HepG2 (cell line): Measurements from ENCODE around the gene MED12L. TPM values are rescaled to one million over a fixed set of nuclear protein-coding genes. Genes with fewer than 3 reads are reported as not detected.

Experiments
- FOXA3 ChIP-seq: IDR thresholded peaks from 2 replicates; pipeline ENCODE4 v1.6.1; 2016; ENCODE audit warnings: missing genetic modification reagents, missing compliant biosample characterization
- FOXK2 ChIP-seq: fragments of 450-650 bp; IDR thresholded peaks from 2 replicates; pipeline ENCODE4 v1.6.1; 2016
- HES4 ChIP-seq: sonication (generic); formaldehyde crosslinking; IDR thresholded peaks from 2 replicates; pipeline ENCODE4 v1.9.0; 2021; ENCODE audit warnings: mild to moderate bottlenecking, missing genetic modification reagents, borderline replicate concordance
- KAT7 ChIP-seq: IDR thresholded peaks from 2 replicates; pipeline ENCODE4 v1.6.1; 2018; ENCODE audit warnings: borderline replicate concordance, missing compliant biosample characterization
- MED8 ChIP-seq: sonication (generic); formaldehyde crosslinking; IDR thresholded peaks from 2 replicates; pipeline ENCODE4 v1.8.1; 2023; ENCODE audit warnings: mild to moderate bottlenecking, missing genetic modification reagents; ENCODE audit not compliant: insufficient replicate concordance
- POGZ ChIP-seq: sonication (generic); formaldehyde crosslinking; IDR thresholded peaks from 2 replicates; pipeline ENCODE4 v1.4.0; 2020; ENCODE audit warnings: mild to moderate bottlenecking, missing genetic modification reagents
- POLR2A ChIP-seq, 2 experiments: IDR thresholded peaks; 2 replicates each; pipeline ENCODE4 v1.6.1; 2011; ENCODE audit warnings: low read depth in 2 of 2, low read length in 2 of 2, mild to moderate bottlenecking in 1 of 2, moderate library complexity in 1 of 2; ENCODE audit not compliant: insufficient read depth in 1 of 2
- RAD51 ChIP-seq: fragments of 450-650 bp; IDR thresholded peaks from 2 replicates; pipeline ENCODE4 v1.6.1; 2016; ENCODE audit warnings: borderline replicate concordance
- RCOR2 ChIP-seq: IDR thresholded peaks from 2 replicates; pipeline ENCODE4 v1.6.1; 2016; ENCODE audit warnings: missing biosample characterization, missing genetic modification reagents
- RORA ChIP-seq: sonication (generic); formaldehyde crosslinking; IDR thresholded peaks from 2 replicates; pipeline ENCODE4 v1.5.0; 2020; ENCODE audit warnings: mild to moderate bottlenecking, missing genetic modification reagents, moderate library complexity
- RXRB ChIP-seq: IDR thresholded peaks from 2 replicates; pipeline ENCODE4 v1.6.1; 2016; ENCODE audit warnings: borderline replicate concordance, missing genetic modification reagents, missing compliant biosample characterization
- SP1 ChIP-seq, 2 experiments: fragments of 450-650 bp in 1 of 2; sonication (generic) in 1 of 2; formaldehyde crosslinking in 1 of 2; IDR thresholded peaks; 2 replicates each; pipeline versions ENCODE4 v1.4.0 to v1.6.1; 2016 to 2020; ENCODE audit warnings: missing genetic modification reagents in 1 of 2
- SRY ChIP-seq: sonication (generic); formaldehyde crosslinking; IDR thresholded peaks from 2 replicates; pipeline ENCODE4 v1.8.0; 2022; ENCODE audit warnings: mild to moderate bottlenecking, missing genetic modification reagents
- STAT5B ChIP-seq: sonication (generic); formaldehyde crosslinking; IDR thresholded peaks from 2 replicates; pipeline ENCODE4 v1.4.0; 2020; ENCODE audit warnings: missing genetic modification reagents
- SYNCRIP ChIP-seq: fragments of 200-400 bp; formaldehyde crosslinking; IDR thresholded peaks from 2 replicates; pipeline ENCODE4 v1.6.1; 2018; ENCODE audit warnings: mild to moderate bottlenecking, low read depth, low read length; ENCODE audit not compliant: insufficient read depth
- ZNF550 ChIP-seq: sonication (generic); formaldehyde crosslinking; IDR thresholded peaks from 2 replicates; pipeline ENCODE4 v1.4.0; 2020; ENCODE audit warnings: mild to moderate bottlenecking, missing genetic modification reagents, borderline replicate concordance
- ZNF891 ChIP-seq: sonication (generic); formaldehyde crosslinking; IDR thresholded peaks from 2 replicates; pipeline ENCODE4 v1.5.0; 2020; ENCODE audit warnings: mild to moderate bottlenecking, missing genetic modification reagents
- ZSCAN30 ChIP-seq: sonication (generic); formaldehyde crosslinking; IDR thresholded peaks from 2 replicates; pipeline ENCODE4 v1.5.0; 2020; ENCODE audit warnings: mild to moderate bottlenecking, missing genetic modification reagents
- polyA plus RNA-seq, 8 experiments: library from polyadenylated mRNA; depleted of rRNA in 3 of 8; stranded (reverse) in 7 of 8; unstranded in 1 of 8; fragments of >200 nt; fragmentation: Illumina TruSeq in 4 of 8; extraction: Trizol in 4 of 8; gene quantifications; 2 replicates each; pipeline versions ENCODE4 v1.2.1 to v1.2.3, GENCODE V29; 2011 to 2016; ENCODE audit warnings: low read depth in 4 of 8, missing spikeins in 1 of 8, mixed read lengths in 1 of 8; ENCODE audit not compliant: insufficient read depth in 1 of 8
- total RNA-seq, 5 experiments: library from RNA; depleted of rRNA; stranded (reverse); fragments of >200 nt; fragmentation: Illumina TruSeq; extraction: Trizol; gene quantifications; 2 replicates each; pipeline ENCODE4 v1.2.3, GENCODE V29; 2016; ENCODE audit warnings: low read depth in 1 of 5
- TF ChIP-seq, protein P1 (sequence below): sonication (generic); formaldehyde crosslinking; conservative IDR thresholded peaks from 2 replicates; pipeline ENCODE4 v1.5.0; 2020; ENCODE audit warnings: missing genetic modification reagents
- TF ChIP-seq, protein P2 (sequence below): sonication (generic); IDR thresholded peaks from 2 replicates; pipeline ENCODE4 v1.6.1; 2016; ENCODE audit warnings: low read depth, borderline replicate concordance
- TF ChIP-seq, protein P3 (sequence below): sonication (generic); formaldehyde crosslinking; IDR thresholded peaks from 2 replicates; pipeline ENCODE4 v1.8.1; 2023; ENCODE audit warnings: missing genetic modification reagents, mild to moderate bottlenecking, borderline replicate concordance
- TF ChIP-seq, protein P4 (sequence below): sonication (generic); formaldehyde crosslinking; IDR thresholded peaks from 2 replicates; pipeline ENCODE4 v1.4.0; 2020; ENCODE audit warnings: missing genetic modification reagents

MED12L gene
- total and polyA plus RNA-seq, 2 of the 13 experiments (the other 11 are each of a cell fraction or from before 2014, with no cell fraction given), result 0.07 to 0.64 TPM

DNA sequence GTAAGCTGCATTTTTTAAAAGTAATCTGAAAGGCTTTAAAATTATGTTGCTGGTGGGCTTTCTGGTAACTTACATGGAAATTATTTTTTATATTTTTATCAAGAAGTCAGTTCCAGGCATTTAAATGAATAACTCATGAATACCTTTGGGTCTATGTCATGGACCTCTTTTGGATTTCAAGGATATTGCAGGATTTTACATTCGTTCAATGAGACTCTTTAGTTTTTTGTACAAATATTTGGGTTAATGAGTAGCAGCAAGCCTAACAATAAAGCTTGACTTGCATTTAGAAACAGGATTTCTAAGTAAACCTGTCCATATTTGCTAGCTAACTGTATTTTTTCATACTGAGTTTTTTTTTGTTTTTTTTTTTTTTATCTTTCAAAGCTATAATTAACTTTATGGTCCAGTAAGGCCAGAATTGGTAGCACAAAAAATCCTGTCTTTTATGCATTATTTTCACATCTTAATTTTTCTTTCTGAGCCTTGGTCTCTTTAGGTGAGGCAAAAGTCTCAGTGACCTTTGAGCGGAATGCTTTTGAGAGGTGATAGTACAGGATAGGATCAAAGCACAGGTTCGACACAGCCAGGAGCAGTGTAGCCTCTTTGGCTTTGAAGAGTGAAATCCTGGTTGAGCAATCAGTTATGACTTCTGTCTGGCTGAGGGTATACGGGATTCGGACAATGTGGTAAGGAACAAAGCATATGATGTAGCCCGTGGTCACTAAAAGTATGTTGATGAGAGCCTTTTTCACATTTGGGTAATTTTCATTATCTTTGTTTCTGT lies 112.7 kb downstream of the MED12L start (continued):
- TF ChIP-seq SYNCRIP (no peak), ZNF550 (CRISPR knock-in tag) (no peak), POGZ (CRISPR knock-in tag) (peak; percentile 93), KAT7 (CRISPR knock-in tag) (no peak), ZSCAN30 (CRISPR knock-in tag) (no peak), RCOR2 (CRISPR knock-in tag) (peak; percentile 83), RAD51 (no peak), STAT5B (no peak), POLR2A (IDR thresholded peaks at IDR 0.05; ENCODE audit: insufficient read depth in 1 of 2, low read depth in 2 of 2, low read length in 2 of 2) (no peak), FOXA3 (CRISPR knock-in tag) (peak; percentile 83), MED8 (CRISPR knock-in tag) (no peak), RXRB (CRISPR knock-in tag) (peak; percentile 90), RORA (CRISPR knock-in tag) (no peak), SP1 (IDR thresholded peaks at IDR 0.05) (no peak), SP1 (CRISPR knock-in tag; IDR thresholded peaks at IDR 0.05) (no peak), HES4 (no peak), FOXK2 (no peak), SRY (CRISPR knock-in tag) (no peak), ZNF891 (CRISPR knock-in tag) (no peak)
- TF ChIP-seq, protein P1, sequence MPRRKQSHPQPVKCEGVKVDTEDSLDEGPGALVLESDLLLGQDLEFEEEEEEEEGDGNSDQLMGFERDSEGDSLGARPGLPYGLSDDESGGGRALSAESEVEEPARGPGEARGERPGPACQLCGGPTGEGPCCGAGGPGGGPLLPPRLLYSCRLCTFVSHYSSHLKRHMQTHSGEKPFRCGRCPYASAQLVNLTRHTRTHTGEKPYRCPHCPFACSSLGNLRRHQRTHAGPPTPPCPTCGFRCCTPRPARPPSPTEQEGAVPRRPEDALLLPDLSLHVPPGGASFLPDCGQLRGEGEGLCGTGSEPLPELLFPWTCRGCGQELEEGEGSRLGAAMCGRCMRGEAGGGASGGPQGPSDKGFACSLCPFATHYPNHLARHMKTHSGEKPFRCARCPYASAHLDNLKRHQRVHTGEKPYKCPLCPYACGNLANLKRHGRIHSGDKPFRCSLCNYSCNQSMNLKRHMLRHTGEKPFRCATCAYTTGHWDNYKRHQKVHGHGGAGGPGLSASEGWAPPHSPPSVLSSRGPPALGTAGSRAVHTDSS, result no peak
- TF ChIP-seq, protein P2, sequence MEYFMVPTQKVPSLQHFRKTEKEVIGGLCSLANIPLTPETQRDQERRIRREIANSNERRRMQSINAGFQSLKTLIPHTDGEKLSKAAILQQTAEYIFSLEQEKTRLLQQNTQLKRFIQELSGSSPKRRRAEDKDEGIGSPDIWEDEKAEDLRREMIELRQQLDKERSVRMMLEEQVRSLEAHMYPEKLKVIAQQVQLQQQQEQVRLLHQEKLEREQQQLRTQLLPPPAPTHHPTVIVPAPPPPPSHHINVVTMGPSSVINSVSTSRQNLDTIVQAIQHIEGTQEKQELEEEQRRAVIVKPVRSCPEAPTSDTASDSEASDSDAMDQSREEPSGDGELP, result peak; percentile 57; the same call in 1 of the 2 replicates
- TF ChIP-seq, protein P3, sequence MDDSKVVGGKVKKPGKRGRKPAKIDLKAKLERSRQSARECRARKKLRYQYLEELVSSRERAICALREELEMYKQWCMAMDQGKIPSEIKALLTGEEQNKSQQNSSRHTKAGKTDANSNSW, result no peak
- TF ChIP-seq, protein P4, sequence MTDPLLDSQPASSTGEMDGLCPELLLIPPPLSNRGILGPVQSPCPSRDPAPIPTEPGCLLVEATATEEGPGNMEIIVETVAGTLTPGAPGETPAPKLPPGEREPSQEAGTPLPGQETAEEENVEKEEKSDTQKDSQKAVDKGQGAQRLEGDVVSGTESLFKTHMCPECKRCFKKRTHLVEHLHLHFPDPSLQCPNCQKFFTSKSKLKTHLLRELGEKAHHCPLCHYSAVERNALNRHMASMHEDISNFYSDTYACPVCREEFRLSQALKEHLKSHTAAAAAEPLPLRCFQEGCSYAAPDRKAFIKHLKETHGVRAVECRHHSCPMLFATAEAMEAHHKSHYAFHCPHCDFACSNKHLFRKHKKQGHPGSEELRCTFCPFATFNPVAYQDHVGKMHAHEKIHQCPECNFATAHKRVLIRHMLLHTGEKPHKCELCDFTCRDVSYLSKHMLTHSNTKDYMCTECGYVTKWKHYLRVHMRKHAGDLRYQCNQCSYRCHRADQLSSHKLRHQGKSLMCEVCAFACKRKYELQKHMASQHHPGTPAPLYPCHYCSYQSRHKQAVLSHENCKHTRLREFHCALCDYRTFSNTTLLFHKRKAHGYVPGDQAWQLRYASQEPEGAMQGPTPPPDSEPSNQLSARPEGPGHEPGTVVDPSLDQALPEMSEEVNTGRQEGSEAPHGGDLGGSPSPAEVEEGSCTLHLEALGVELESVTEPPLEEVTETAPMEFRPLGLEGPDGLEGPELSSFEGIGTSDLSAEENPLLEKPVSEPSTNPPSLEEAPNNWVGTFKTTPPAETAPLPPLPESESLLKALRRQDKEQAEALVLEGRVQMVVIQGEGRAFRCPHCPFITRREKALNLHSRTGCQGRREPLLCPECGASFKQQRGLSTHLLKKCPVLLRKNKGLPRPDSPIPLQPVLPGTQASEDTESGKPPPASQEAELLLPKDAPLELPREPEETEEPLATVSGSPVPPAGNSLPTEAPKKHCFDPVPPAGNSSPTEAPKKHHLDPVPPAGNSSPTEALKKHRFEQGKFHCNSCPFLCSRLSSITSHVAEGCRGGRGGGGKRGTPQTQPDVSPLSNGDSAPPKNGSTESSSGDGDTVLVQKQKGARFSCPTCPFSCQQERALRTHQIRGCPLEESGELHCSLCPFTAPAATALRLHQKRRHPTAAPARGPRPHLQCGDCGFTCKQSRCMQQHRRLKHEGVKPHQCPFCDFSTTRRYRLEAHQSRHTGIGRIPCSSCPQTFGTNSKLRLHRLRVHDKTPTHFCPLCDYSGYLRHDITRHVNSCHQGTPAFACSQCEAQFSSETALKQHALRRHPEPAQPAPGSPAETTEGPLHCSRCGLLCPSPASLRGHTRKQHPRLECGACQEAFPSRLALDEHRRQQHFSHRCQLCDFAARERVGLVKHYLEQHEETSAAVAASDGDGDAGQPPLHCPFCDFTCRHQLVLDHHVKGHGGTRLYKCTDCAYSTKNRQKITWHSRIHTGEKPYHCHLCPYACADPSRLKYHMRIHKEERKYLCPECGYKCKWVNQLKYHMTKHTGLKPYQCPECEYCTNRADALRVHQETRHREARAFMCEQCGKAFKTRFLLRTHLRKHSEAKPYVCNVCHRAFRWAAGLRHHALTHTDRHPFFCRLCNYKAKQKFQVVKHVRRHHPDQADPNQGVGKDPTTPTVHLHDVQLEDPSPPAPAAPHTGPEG, result no peak
